NCI-H2081 treated with DMSO at 0.1 percent for 48 hours (cell line): ENCODE data around the gene PDGFA.
"Not testable (repeated sequence)": the region's sequence is repeated elsewhere in the genome, so short reads cannot be mapped to it uniquely, and the experiment has no call there.

ENCODE experiments used
- DNase-seq: peaks from one replicate; lab custom pipeline; 2025; lab: John Stamatoyannopoulos, UW

PDGFA gene

DNA sequence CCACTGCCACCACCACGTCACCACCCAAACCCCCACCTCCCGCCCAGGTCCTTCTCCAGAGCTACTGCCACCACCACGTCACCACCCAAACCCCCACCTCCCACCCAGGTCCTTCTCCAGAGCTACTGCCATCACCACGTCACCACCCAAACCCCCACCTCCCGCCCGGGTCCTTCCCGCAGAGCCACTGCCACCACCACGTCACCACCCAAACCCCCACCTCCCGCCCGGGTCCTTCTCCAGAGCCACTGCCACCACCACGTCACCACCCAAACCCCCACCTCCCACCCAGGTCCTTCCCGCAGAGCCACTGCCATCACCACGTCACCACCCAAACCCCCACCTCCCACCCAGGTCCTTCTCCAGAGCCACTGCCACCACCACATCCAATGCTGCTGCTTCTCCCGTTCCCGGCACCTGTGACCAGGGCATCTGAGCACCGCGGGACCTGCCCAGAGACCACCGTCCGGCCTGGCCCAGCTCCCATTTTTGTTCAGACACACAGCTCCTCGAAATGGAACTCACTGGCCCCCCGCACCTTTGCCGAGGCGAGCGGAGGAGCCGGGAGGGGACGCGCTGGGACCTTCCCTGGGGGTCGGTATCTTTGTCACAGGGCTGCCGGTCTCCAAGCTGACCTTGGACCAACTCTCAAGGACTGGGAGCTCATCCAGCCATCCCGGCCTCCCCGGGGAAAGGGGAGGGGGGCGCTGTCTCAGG, 32.7 kb upstream of the PDGFA start:
- DNase-seq: not testable (repeated sequence)

- not testable (repeated sequence) for DNase-seq
Measured at GRCh38 chr7:551615-551970, 31.9 kb upstream of the PDGFA start.

DNA sequence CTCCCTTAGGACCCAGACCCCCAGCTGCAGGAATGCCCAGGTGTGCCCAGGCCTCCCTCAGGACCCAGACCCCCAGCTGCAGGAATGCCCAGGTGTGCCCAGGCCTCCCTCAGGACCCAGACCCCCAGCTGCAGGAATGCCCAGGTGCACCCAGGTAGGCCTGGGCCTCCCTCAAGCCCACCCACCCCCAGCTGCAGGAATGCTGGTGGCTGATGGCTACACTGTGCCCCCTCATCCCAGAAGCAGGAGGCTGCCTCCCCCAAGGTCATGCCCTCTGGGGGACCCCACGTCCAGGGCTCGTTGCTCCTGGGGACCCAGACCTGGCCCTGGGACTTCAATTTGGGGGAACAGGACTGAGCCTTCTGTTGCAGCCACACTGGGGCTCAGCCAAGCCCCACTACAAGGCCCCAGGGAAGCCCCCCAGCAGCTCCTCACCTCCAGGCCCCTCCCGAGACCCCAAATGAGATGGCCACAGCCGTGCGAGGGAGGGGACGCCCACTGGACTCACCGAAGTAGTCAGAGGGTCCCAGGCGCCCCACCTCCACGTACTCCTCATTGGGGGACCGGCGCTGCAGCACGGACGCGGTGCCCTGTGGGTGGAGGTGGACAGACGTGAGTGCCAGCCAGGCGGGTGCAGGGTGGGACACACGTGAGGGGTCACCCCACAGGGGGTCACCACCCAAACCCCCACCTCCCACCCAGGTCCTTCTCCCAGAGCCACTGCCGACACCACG, 31.4 kb upstream of the PDGFA start:
- no peak for DNase-seq

- DNase-seq: no peak
Measured at GRCh38 chr7:549891-550625, 30.4 kb upstream of the PDGFA start.

- no peak for DNase-seq
Measured at GRCh38 chr7:549066-549890, 29.6 kb upstream of the PDGFA start.

DNA sequence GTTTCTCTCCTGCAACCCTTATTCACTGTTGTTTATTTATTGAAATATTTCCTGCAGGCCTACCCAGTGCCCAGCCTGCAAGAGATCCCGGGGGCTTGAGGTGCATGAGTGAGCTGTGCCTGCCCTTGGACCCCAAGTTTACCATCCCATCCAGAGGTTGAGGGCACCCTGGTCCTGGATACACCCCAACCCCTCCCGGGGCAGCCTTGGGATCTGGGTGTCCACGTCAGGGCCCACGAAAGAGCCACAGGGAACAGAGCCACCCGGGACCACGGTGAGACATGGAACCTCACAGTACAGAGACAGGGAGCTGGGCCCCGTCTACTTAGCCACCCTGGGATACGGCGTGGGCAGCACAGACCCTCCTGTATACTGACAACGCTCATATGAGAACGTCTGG, 28.8 kb upstream of the PDGFA start:
- no peak for DNase-seq

DNA sequence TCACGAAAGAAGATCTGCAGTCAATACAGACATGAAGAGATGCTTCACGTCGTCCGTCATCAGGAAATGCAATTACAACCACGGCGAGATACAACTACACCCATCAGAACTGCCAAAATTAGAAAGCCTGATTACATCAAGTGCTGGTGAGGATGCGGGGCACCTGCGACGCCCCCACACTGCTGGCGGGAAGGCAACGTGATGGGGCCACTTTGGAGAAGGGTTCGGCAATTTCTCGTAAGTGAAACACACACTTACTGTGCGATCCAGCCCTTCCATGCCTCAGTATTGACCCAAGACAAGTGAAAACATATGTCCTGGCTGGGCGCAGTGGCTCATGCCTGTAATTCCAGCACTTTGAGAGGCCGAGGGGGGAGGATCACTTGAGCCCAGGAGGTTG, 25.8 kb upstream of the PDGFA start:
- DNase-seq: no peak

DNA sequence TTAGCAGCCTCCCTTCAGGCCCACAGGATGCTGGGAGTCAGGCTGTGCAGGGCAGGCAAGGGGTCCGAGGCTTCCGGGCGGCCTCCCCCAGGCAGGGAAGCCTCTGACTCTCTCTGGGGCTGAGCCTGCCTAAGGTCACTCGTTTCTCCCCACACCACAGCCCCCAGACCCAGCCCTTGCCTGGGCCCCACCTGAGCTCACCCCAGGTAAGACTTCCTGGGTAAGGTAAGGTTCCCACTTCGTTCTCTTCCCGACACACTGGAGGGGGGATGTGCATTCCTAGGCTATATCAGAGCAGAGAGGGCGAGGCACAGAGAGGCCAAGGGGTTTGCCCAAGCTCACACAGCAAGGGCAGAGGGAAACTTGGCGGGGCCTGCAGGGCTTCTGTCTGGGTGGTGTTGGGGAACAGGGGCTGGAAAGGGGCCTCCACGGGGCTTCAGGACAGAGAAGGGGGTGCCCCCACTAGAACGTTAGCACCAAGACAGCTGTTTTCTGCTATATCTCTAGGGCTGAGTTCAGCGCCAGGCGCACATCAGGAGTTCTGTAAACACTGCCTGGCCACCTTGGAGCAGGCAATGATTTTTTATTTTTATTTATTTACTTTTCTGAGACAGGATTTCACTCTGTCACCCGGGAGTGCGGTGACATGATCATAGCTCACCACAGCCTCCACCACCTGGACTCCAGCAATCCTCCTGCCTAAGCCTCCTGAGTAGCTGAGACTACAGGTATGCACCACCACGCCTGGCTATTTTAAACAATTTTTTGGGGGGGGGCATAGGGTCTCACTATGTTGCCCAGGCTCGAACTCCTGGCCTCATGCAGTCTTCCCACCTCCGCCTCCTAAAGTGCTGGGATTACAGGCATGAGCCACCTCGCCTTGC, 24.9 kb upstream of the PDGFA start:
- DNase-seq: no peak

DNA sequence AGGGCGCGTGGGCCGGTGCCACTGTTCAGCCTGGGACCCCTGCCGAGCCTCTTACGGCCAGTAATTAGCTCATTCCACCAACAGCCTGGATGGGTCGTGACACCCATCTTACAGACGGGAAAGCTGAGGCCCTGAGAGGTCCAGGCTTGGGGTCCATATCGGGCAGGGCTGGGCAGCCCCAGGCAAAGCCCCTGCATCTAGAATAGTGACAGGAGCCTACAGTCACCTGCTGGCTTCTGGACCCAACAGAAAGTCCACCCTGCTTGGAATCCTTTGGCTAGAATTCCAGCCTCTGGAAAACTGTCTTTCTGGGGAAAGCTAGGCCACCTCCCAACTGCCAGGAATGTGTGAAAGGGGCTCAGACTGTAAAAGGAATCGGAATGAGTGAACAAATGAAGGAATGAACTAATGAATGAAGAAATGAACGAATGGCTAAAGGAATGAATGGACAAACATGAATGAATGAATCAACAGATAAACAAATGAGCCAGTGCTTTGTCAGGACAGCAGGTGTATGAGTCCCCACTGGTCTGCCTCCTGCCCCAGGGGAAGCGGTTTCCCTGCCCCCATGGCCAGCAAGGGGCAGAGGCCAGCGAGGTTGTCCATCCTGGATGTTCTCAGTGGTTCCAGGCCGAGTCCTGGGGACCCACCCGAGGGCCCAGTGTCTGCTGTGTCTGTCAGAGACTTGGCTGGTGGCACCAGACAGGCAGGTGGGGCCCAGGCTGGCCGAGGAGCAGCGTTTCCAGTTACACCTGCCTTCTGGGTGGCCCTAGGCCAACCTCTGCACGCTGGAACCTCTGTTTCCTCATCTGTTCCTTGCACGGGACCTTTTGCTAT, 24.1 kb upstream of the PDGFA start:
- DNase-seq: no peak

GRCh38 chr7:542713-543500, 23.3 kb upstream of the PDGFA start:
- DNase-seq: no peak

DNA sequence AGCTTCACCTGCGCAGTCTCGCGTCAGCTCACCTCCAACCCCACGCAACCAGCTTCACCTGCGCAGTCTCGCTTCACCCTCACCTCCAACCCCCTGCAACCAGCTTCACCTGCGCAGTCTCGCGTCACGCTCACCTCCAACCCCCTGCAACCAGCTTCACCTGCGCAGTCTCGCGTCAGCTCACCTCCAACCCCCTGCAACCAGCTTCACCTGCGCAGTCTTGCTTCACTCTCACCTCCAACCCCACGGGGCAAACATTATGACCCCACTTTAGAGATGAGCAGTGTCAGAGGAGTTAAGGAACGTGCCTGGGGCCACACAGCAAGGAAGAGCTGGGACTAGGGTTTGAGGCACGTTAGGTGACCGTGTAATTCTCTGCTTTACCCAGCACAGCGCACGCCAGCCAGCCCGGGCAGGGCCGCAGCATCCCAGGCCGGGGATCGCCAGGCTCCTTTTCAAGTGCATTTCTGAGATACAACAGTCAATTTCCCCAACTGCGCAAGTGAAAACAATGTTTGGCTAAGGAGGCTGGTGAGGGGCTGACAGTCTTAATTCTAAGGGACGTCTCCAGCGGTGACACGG, 22.6 kb upstream of the PDGFA start:
- no peak for DNase-seq

DNA sequence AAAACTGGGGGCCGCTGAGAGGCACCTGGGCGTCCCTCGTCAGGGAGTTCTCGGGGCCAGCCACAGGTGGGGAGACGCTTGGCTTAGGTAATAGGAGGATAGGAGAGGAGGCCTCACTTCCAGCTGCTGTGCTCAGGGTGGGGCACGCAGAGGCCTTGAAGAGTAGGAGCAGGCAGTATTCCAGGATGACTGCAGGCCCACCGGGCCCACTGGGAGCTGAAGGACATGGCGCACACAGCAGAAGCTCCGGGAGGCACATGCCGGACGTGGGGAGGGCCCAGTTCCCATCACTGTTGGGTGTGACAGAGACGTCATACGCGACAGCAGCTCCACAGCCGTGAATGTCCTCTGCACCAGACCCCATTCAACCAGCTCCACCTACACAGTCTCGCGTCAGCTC, 22.0 kb upstream of the PDGFA start:
- no peak for DNase-seq

- DNase-seq: no peak
Measured at GRCh38 chr7:540997-541396, 21.4 kb upstream of the PDGFA start.

GRCh38 chr7:540579-540978, 20.9 kb upstream of the PDGFA start:
- no peak for DNase-seq

GRCh38 chr7:539731-540411, 20.2 kb upstream of the PDGFA start:
- no peak for DNase-seq

DNA sequence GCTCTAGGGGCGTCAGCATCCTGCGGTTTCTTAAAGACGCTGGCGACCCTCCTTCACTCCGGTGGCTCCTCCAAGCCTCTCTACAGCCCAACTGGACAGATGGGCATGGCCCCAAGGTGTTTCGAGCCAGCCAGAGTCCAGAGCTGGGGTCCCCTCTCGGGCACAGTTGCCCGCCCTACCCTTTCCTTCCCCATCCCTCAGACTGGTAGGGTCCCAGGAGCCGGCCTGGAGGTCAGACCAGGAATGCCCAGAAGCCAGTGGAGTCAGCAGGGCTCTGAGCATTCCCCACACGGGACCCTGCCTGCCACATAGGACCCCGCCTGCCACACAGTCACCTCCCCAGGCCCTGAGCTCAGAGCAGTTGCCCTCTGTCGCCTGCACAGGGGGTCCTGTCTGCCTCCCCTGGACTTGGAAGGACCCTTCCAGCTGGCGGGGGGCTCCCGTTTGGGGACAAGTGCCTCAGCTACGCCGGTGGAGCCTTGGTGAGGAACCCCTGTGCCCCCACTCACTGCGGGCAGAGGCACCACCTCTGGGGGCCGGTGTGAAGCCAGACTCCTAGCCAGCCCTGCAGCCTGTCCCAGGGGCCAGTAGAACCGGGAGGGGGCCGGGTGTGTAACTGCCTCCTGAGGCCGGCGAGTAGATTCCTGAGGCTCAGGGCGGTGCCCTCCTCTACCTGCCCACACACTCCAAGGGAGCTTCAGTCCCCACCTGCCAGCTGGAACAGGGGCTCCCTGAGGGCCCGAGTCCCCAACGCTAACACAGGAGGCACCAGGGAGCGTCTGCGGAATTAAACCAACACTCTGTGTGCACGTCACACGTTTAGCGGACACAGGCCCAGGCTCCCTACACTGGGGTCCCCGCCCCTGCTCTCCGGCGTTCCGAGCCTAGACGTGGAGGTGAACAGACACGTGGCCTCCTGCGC, 19.4 kb upstream of the PDGFA start:
- DNase-seq: no peak

DNA sequence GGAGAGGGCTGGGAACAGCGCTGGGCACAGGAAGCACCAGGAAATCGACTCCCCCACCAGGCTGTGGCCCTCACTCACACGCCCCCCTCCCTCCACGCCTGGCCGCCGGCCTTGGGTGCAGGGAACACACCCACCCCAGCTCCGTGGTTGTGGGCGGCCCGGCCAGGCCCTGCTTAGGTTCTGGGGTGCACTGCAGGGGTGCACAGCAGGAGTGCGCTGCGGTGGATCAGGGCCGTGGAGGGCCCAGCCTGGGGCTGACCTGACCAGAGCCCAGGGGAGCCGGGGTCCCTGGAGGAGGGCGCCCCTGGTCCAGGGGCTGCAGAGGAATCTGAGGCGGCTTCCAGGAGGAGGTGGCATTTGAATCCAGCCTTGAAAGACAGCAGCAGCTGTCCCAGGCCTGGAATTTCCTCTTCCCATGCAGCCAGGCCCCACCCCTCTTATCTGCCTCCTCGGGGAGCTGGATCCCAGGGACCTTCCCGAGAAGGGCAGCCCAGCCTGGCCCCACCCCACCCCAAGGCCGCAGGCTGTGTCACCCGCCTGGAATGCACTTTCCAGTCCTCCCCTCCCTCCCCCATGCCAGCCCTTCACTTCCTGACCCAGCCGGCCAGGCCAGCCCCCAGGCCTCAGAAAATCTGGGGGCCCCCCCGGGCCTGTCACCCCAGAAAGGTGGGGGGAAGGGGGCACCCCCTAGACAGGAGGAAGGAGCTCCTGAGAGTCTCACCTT, 18.4 kb upstream of the PDGFA start:
- no peak for DNase-seq
